NCI-H460 (cell line): ENCODE data around the gene HBZ. TPM values are rescaled to one million over a fixed set of nuclear protein-coding genes. Genes with fewer than 3 reads are reported as not detected.
A peak's percentile ranks its signal among the peaks of the same experiment; 100 is the strongest.
"Not testable (repeated sequence)": the region's sequence is repeated elsewhere in the genome, so short reads cannot be mapped to it uniquely, and the experiment has no call there.

Experiments
- DNase-seq: peaks from one replicate; pipeline ENCODE4 v3.0.0-alpha.2; 2016; ENCODE audit warnings: low read depth; ENCODE audit errors: extremely low read depth
- polyA plus RNA-seq: library from polyadenylated mRNA; depleted of rRNA; stranded (reverse); fragments of >200 nt; gene quantifications from 2 replicates; pipeline ENCODE4 v1.2.3, GENCODE V29; 2014; cell fraction: nucleus; rRNA removed
- total RNA-seq: library from RNA; depleted of rRNA; stranded (reverse); fragments of >200 nt; shearing (Covaris generic); gene quantifications from 2 replicates; pipeline ENCODE4 v1.2.3, GENCODE V29; 2014; rRNA removed

Gene HBZ
- not detected in 2 replicates for total RNA-seq
- not detected in 2 replicates for polyA plus RNA-seq

- no peak for DNase-seq
Observed at GRCh38 chr16:152141-153128, at the start of gene HBZ. TSS of gene HBZ (plus strand) at chr16:152644. CDS start at chr16:152910, 266 bp downstream.

- no peak for DNase-seq
Observed at GRCh38 chr16:104355-104754, 48.1 kb upstream of the HBZ start.

- DNase-seq = no peak
Observed at GRCh38 chr16:104928-105327, 47.5 kb upstream of the HBZ start.

GRCh38 chr16:105521-105920, 46.9 kb upstream of the HBZ start:
- no peak for DNase-seq

- DNase-seq = peak; percentile 72
Observed at GRCh38 chr16:106623-107324, 45.7 kb upstream of the HBZ start.

- no peak for DNase-seq
Observed at GRCh38 chr16:112153-112840, 40.1 kb upstream of the HBZ start.

- no peak for DNase-seq
Observed at GRCh38 chr16:114327-114726, 38.1 kb upstream of the HBZ start.

GRCh38 chr16:116015-116414, 36.4 kb upstream of the HBZ start:
- no peak for DNase-seq

- peak; percentile 34 for DNase-seq
Observed at GRCh38 chr16:117379-118365, 34.8 kb upstream of the HBZ start.

- DNase-seq = no peak
Observed at GRCh38 chr16:118857-119256, 33.6 kb upstream of the HBZ start.

- DNase-seq = no peak
Observed at GRCh38 chr16:119295-119694, 33.1 kb upstream of the HBZ start.

- no peak for DNase-seq
Observed at GRCh38 chr16:119835-120491, 32.5 kb upstream of the HBZ start.

GRCh38 chr16:120756-121155, 31.7 kb upstream of the HBZ start:
- no peak for DNase-seq

- DNase-seq = no peak
Observed at GRCh38 chr16:122361-122760, 30.1 kb upstream of the HBZ start.

- not testable (repeated sequence) for DNase-seq
Observed at GRCh38 chr16:123558-124350, 28.7 kb upstream of the HBZ start.

- DNase-seq = no peak
Observed at GRCh38 chr16:125011-125410, 27.4 kb upstream of the HBZ start.

GRCh38 chr16:129075-129474, 23.4 kb upstream of the HBZ start:
- no peak for DNase-seq

GRCh38 chr16:130533-131173, 21.8 kb upstream of the HBZ start:
- no peak for DNase-seq
